Activated B cell treated with CpG ODN at 0.5 μM for 24 hours (primary cell): ENCODE results near the gene OGFOD1. TPM values are rescaled to one million over a fixed set of nuclear protein-coding genes. Genes with fewer than 3 reads are reported as not detected.

ENCODE experiments used
- ATAC-seq: fragments of 200-7000 bp; cut with Tn5 transposase; one replicate; pipeline ENCODE4 v1.10.0; 2021; ENCODE audit warnings: low read depth, mild to moderate bottlenecking, moderate library complexity
- CTCF ChIA-PET: fragments of 350-600 bp; sonication (Branson Sonifier 250); formaldehyde crosslinking; loops from one replicate; lab custom pipeline; 2021; ENCODE audit warnings: antibody characterized with exemption; lab: Charles Lee
- POLR2A ChIA-PET: fragments of 350-600 bp; sonication (Branson Sonifier 250); formaldehyde crosslinking; loops from one replicate; lab custom pipeline; 2021; ENCODE audit warnings: antibody characterized with exemption; lab: Charles Lee
- DNase-seq: peaks from one replicate; pipeline ENCODE4 v3.0.0; 2022
- H3K27ac Mint-ChIP-seq: one replicate; pipeline ENCODE4 v1.8.0; 2020; ENCODE audit warnings: mixed read lengths
- H3K27me3 Mint-ChIP-seq: one replicate; pipeline ENCODE4 v1.8.0; 2021; ENCODE audit warnings: mixed read lengths
- H3K36me3 Mint-ChIP-seq: one replicate; pipeline ENCODE4 v1.8.0; 2021; ENCODE audit warnings: low read depth, mixed read lengths
- H3K4me1 Mint-ChIP-seq: one replicate; pipeline ENCODE4 v1.8.0; 2021; ENCODE audit warnings: mixed read lengths
- H3K4me3 Mint-ChIP-seq: one replicate; pipeline ENCODE4 v1.8.0; 2020; ENCODE audit warnings: mild to moderate bottlenecking, mixed read lengths
- H3K9me3 Mint-ChIP-seq: one replicate; pipeline ENCODE4 v1.8.0; 2020; ENCODE audit warnings: mixed read lengths
- CTCF ChIP-seq: fragments of 200-600 bp; IDR thresholded peaks from one replicate; pipeline ENCODE4 v1.8.0; 2022; ENCODE audit warnings: antibody characterized with exemption, mild to moderate bottlenecking
- intact Hi-C: fragments of 100-400 bp; cut with micrococcal nuclease; formaldehyde crosslinking; loops from one replicate; pipeline ENCODE4 v1.15.1; 2024
- total RNA-seq: library from RNA; stranded (reverse); gene quantifications from 2 replicates; pipeline ENCODE4 v1.2.3, GENCODE V29; 2022

The OGFOD1 gene
- total RNA-seq, 1 donor from 2014 or later = 51.8 TPM

GRCh38 chr16:56510544-56510943, 59.2 kb downstream of the OGFOD1 start:
- ChIA-PET POLR2A (no interaction called here), CTCF (interaction anchor here (1.9 kb wide), 1 partner anchor 191 kb away, joined by 6 read pairs; no protein-coding TSS in a partner anchor)
- ATAC-seq (no peak), DNase-seq (no peak)
- H3K27me3 Mint-ChIP-seq = no peaks in the 10 kb centered on the region
- H3K36me3 Mint-ChIP-seq = peaks cover 67% of the 10 kb centered on the region
- peaks cover 12% of the 10 kb centered on the region for H3K4me1 Mint-ChIP-seq
- intact Hi-C loops = loop anchor here (5.0 to 10.0 kb wide), 2 partner anchors 64 to 92 kb away; no protein-coding TSS in a partner anchor
- no peak overlapping the region for H3K4me3 Mint-ChIP-seq
- no peak for TF ChIP-seq CTCF
- no peak overlapping the region for H3K27ac Mint-ChIP-seq
- no peaks in the 10 kb centered on the region for H3K9me3 Mint-ChIP-seq

GRCh38 chr16:56512025-56512424, 60.7 kb downstream of the OGFOD1 start:
- H3K4me3 Mint-ChIP-seq = no peak overlapping the region
- intact Hi-C loops = loop anchor here (5.0 to 10.0 kb wide), 2 partner anchors 63 to 90 kb away; no protein-coding TSS in a partner anchor
- no peak for TF ChIP-seq CTCF
- no peaks in the 10 kb centered on the region for H3K27me3 Mint-ChIP-seq
- DNase-seq (no peak), ATAC-seq (no peak)
- H3K4me1 Mint-ChIP-seq = peaks cover 14% of the 10 kb centered on the region
- ChIA-PET POLR2A (no interaction called here), CTCF (interaction anchor here (3.0 to 3.4 kb wide), 2 partner anchors 90 to 189 kb away, joined by 21 to 27 read pairs; no protein-coding TSS in a partner anchor)
- no peak overlapping the region for H3K27ac Mint-ChIP-seq
- no peaks in the 10 kb centered on the region for H3K9me3 Mint-ChIP-seq
- H3K36me3 Mint-ChIP-seq = peaks cover 52% of the 10 kb centered on the region

- Mint-ChIP-seq H3K27me3 (no peaks in the 10 kb centered on the region), H3K9me3 (no peaks in the 10 kb centered on the region), H3K27ac (no peak overlapping the region), H3K36me3 (peaks cover 43% of the 10 kb centered on the region), H3K4me3 (no peak overlapping the region), H3K4me1 (peaks cover 16% of the 10 kb centered on the region)
- ChIA-PET POLR2A (interaction anchor here (0.5 to 1.7 kb wide), 2 partner anchors 188 to 189 kb away, joined by 7 read pairs; no protein-coding TSS in a partner anchor), CTCF (interaction anchor here (1.0 to 3.4 kb wide), 3 partner anchors 89 to 188 kb away, joined by 4 to 27 read pairs (median 21); no protein-coding TSS in a partner anchor)
- TF ChIP-seq CTCF = no peak
- intact Hi-C loops = loop anchor here (5.0 to 10.0 kb wide), 2 partner anchors 62 to 89 kb away; no protein-coding TSS in a partner anchor
- no peak for ATAC-seq
- DNase-seq = no peak
Measured at GRCh38 chr16:56513091-56513490, 61.7 kb downstream of the OGFOD1 start.

GRCh38 chr16:56513972-56514371, 62.6 kb downstream of the OGFOD1 start:
- DNase-seq (no peak), ATAC-seq (peak; percentile 84)
- TF ChIP-seq CTCF = no peak
- Mint-ChIP-seq H3K4me1 (peaks cover 20% of the 10 kb centered on the region), H3K9me3 (no peaks in the 10 kb centered on the region), H3K36me3 (peaks cover 34% of the 10 kb centered on the region), H3K4me3 (no peak overlapping the region), H3K27me3 (no peaks in the 10 kb centered on the region), H3K27ac (peak overlapping the region; percentile 32)
- intact Hi-C loops = loop anchor here (1.0 to 10.0 kb wide), 4 partner anchors 61 to 188 kb away; no protein-coding TSS in a partner anchor
- CTCF ChIA-PET = interaction anchor here (1.0 to 3.4 kb wide), 4 partner anchors 88 to 194 kb away, joined by 3 to 27 read pairs (median 12); no protein-coding TSS in a partner anchor
- POLR2A ChIA-PET = interaction anchor here (1.7 kb wide), 1 partner anchor 187 kb away, joined by 7 read pairs; no protein-coding TSS in a partner anchor

GRCh38 chr16:56514845-56515244, 63.5 kb downstream of the OGFOD1 start:
- peaks cover 32% of the 10 kb centered on the region for H3K36me3 Mint-ChIP-seq
- POLR2A ChIA-PET = interaction anchor here (0.6 to 1.7 kb wide), 2 partner anchors 186 to 588 kb away, joined by 4 to 7 read pairs; no protein-coding TSS in a partner anchor
- H3K4me3 Mint-ChIP-seq = no peak overlapping the region
- ATAC-seq (no peak), DNase-seq (no peak)
- H3K4me1 Mint-ChIP-seq = peaks cover 23% of the 10 kb centered on the region
- no peaks in the 10 kb centered on the region for H3K9me3 Mint-ChIP-seq
- no peak overlapping the region for H3K27ac Mint-ChIP-seq
- no peak for TF ChIP-seq CTCF
- CTCF ChIA-PET = interaction anchor here (1.0 to 3.4 kb wide), 3 partner anchors 63 to 193 kb away, joined by 3 to 27 read pairs (median 4); no protein-coding TSS in a partner anchor
- intact Hi-C loops = loop anchor here (1.0 to 10.0 kb wide), 5 partner anchors 60 to 187 kb away; partner anchors contain the start of gene MT1X
- H3K27me3 Mint-ChIP-seq = no peaks in the 10 kb centered on the region
